HG03571 (cell line): ENCODE results near the gene PSMD9.

Experiments
- ATAC-seq: cut with Tn5 transposase; IDR thresholded peaks from one replicate; pipeline ENCODE4 v1.9.1; 2021; ENCODE audit not compliant: unreplicated experiment

The PSMD9 gene

GRCh38 chr12:121949648-121950397 is 61.2 kb downstream of the PSMD9 start:
- no peak for ATAC-seq

GRCh38 chr12:121953117-121953692 is 64.6 kb downstream of the PSMD9 start:
- ATAC-seq: no peak

GRCh38 chr12:121953695-121954094 is 65.1 kb downstream of the PSMD9 start:
- ATAC-seq: no peak

- no peak for ATAC-seq
These were observed 67.0 kb downstream of the PSMD9 start for GRCh38 chr12:121955258-121956237.

- ATAC-seq: no peak
These were observed 69.4 kb downstream of the PSMD9 start for GRCh38 chr12:121957861-121958515.

- ATAC-seq: no peak
These were observed 70.1 kb downstream of the PSMD9 start for GRCh38 chr12:121958541-121959240.

GRCh38 chr12:121960541-121960940 is 72.0 kb downstream of the PSMD9 start:
- no peak for ATAC-seq

- ATAC-seq: no peak
These were observed 72.7 kb downstream of the PSMD9 start for GRCh38 chr12:121961195-121961879.

- no peak for ATAC-seq
These were observed 74.9 kb downstream of the PSMD9 start for GRCh38 chr12:121963341-121964018.

- ATAC-seq: no peak
These were observed 76.4 kb downstream of the PSMD9 start for GRCh38 chr12:121964813-121965643.

- ATAC-seq: no peak
These were observed 78.4 kb downstream of the PSMD9 start for GRCh38 chr12:121966959-121967358.
